BJ (cell line): ENCODE measurements around the gene APLNR. TPM values are rescaled to one million over a fixed set of nuclear protein-coding genes. Genes with fewer than 3 reads are reported as not detected.

Experiments used
- CTCF ChIA-PET: fragments of 350-600 bp; formaldehyde crosslinking; extraction: SDS; loops from one replicate; lab custom pipeline; 2021; ENCODE audit warnings: antibody characterized with exemption, inconsistent platforms; lab: Yijun Ruan, JAX
- POLR2A ChIA-PET: fragments of 300-600 bp; sonication (Branson Sonifier 250); formaldehyde crosslinking; extraction: SDS; loops from one replicate; lab custom pipeline; 2021; ENCODE audit warnings: antibody characterized with exemption; lab: Charles Lee
- DNase-seq: peaks from one replicate; pipeline ENCODE4 v3.0.0-alpha.2; 2011; ENCODE audit warnings: low read depth
- H3K27me3 ChIP-seq: 2 replicates; pipeline ENCODE4 v1.6.0; 2011; ENCODE audit warnings: low read length; ENCODE audit not compliant: control insufficient read depth, insufficient read depth
- H3K36me3 ChIP-seq: 2 replicates; pipeline ENCODE4 v1.5.1; 2011; ENCODE audit warnings: low read length; ENCODE audit not compliant: control insufficient read depth, insufficient read depth
- H3K4me3 ChIP-seq: 2 replicates; pipeline ENCODE4 v1.5.1; 2011; ENCODE audit warnings: low read depth, mild to moderate bottlenecking, control low read depth, low read length
- CTCF ChIP-seq: IDR thresholded peaks from 2 replicates; pipeline ENCODE4 v1.5.1; 2011; ENCODE audit warnings: low read depth, mild to moderate bottlenecking, control low read depth, inconsistent platforms, low read length, moderate library complexity; ENCODE audit not compliant: insufficient read depth
- polyA plus RNA-seq: library from polyadenylated mRNA; depleted of rRNA; stranded (reverse); fragments of >200 nt; gene quantifications from 2 replicates; pipeline ENCODE4 v1.2.3, GENCODE V29; 2011

The APLNR gene
- polyA plus RNA-seq, 1 experiment = not detected

GRCh38 chr11:57277845-57278720 is 41.0 kb upstream of the APLNR start:
- H3K36me3 ChIP-seq = no peaks in the 10 kb centered on the region
- CTCF ChIA-PET = interaction anchor here (0.7 to 4.6 kb wide), 10 partner anchors 13 to 437 kb away, joined by 3 to 48 read pairs (median 4); no protein-coding TSS in a partner anchor
- TF ChIP-seq CTCF = peak; percentile 88
- DNase-seq = no peak
- no peaks in the 10 kb centered on the region for H3K27me3 ChIP-seq
- POLR2A ChIA-PET = interaction anchor here (0.6 to 1.1 kb wide), 3 partner anchors 15 to 1602 kb away, joined by 3 to 4 read pairs (median 3); no protein-coding TSS in a partner anchor
- no peak overlapping the region for H3K4me3 ChIP-seq

GRCh38 chr11:57276971-57277675 is 40.1 kb upstream of the APLNR start:
- no peaks in the 10 kb centered on the region for H3K36me3 ChIP-seq
- no peak for DNase-seq
- POLR2A ChIA-PET = no interaction called here
- H3K27me3 ChIP-seq = no peaks in the 10 kb centered on the region
- CTCF ChIA-PET = interaction anchor here (0.7 to 4.6 kb wide), 10 partner anchors 12 to 436 kb away, joined by 3 to 48 read pairs (median 4); no protein-coding TSS in a partner anchor
- no peak overlapping the region for H3K4me3 ChIP-seq
- no peak for TF ChIP-seq CTCF

DNA sequence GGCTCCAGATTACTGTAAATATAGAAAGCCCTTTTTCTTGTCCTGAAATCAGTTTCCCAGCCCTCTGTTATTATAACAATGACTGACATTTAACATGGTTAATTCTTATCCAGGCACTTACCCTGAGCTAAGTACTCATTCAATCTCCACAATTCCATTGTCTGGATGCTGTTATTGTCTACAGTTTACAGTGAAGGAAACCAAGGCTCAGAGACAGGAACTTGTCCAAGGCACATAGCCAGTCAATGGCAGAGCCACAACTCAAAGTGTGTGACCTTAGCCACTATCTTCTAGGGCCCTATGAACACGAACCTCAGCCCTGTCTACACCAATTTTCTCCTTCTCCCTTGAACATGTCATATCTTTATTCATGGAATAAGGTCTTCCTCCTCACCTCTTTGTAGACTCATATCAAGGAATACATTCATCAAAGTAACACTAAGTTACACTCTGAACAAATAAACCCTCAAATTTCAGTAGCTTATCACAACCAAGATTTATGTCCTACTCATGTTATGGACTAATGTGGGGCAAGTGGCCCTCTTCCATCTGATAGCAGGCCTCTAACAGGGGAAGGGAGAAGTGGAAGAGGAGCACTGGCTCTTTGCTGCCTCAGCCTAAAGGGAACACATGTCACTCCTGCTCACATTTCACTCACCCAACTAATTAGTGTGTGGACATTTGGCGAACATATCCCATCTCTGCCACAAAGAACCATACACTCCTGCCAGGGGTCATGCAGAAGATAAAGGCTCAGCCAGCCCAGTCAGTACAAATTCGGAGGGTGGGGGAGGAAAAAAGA is 39.3 kb upstream of the APLNR start:
- H3K4me3 ChIP-seq = no peak overlapping the region
- H3K36me3 ChIP-seq = no peaks in the 10 kb centered on the region
- CTCF ChIA-PET = interaction anchor here (0.7 to 4.6 kb wide), 4 partner anchors 13 to 73 kb away, joined by 3 to 48 read pairs (median 4); no protein-coding TSS in a partner anchor
- POLR2A ChIA-PET = no interaction called here
- no peak for TF ChIP-seq CTCF
- DNase-seq = no peak
- H3K27me3 ChIP-seq = no peaks in the 10 kb centered on the region

DNA sequence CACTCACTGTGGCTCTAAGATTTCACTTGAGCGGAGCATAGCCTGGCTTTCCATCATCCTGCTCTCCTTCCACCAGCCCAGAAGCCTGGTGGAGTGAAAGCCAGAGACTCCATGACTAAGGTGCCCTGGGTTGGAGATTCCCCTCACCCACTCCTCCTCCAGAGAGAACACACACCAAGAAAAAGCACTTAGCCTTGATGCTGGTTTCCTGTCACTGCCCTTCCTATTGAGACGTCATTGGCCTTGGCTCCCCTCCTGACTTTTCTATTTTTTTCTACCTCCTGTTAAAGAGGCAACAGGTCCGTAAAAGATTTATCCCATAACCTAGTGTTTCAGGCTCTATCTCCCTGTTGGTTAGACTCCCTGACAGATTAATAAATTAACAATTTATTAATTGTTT is 38.5 kb upstream of the APLNR start:
- no peak for DNase-seq
- 0 out of 2 replicates have a peak, but pooled peaks cover 1% of the 10 kb centered on the region for H3K27me3 ChIP-seq
- no peak overlapping the region for H3K4me3 ChIP-seq
- CTCF ChIA-PET = interaction anchor here (4.1 kb wide), 1 partner anchor 25 kb away, joined by 35 read pairs; no protein-coding TSS in a partner anchor
- POLR2A ChIA-PET = no interaction called here
- no peak for TF ChIP-seq CTCF
- H3K36me3 ChIP-seq = no peaks in the 10 kb centered on the region
